Measurements from ENCODE around the gene EGLN1.
A peak's percentile ranks its signal among the peaks of the same experiment; 100 is the strongest.

The EGLN1 gene

DNA sequence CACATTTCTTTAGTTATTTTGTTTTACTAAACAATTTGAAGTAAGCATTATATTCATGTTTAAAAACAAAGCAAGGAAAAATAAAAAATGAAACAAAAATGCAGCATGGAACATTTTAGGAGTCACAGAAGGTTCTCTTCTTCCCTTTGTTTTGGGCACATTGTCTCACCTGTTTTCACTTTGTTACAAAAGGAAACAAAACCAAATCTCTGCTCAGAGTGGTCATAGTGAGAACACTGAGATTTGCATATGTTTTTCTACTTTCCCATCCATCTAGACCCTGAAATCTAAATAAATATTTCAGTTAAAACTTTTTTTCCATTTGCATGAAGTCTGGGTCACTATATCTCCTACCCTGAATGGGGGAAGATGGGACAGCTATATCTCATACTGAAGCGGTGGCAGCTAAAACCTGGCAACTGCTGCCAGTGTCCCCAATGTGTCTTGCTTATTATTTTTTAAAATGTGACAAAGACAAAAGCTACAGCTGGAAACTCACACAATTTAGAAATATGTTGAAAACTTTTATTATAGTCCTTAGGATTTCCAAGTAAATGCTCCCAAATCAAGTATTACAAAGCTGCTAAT is 87.9 kb downstream of the EGLN1 start:
- H3K23ac ChIP-seq (ENCODE audit: low read length): no peak overlapping the region
- peaks cover 8% of the 10 kb centered on the region for H3K4me1 ChIP-seq (ENCODE audit: control insufficient read depth, low read depth, low read length)
- H2BK120ac ChIP-seq (ENCODE audit: low read depth, low read length): no peak overlapping the region
- no peak overlapping the region for H3K4me3 ChIP-seq (ENCODE audit: low read length)
- WGBS (ENCODE audit: extremely low coverage, insufficient coverage, low lambda C conversion rate): no CpG with 5 or more reads among the region's 1 CpG
- no peak overlapping the region for H3K4ac ChIP-seq (ENCODE audit: low read depth, low read length)
- H2AK5ac ChIP-seq (ENCODE audit: low read length): no peak overlapping the region
- no peak overlapping the region for H2BK5ac ChIP-seq (ENCODE audit: low read length)
- H3K27ac ChIP-seq (ENCODE audit: low read depth, low read length): no peak overlapping the region
- no peak overlapping the region for H4K8ac ChIP-seq (ENCODE audit: low read depth, low read length)
- H3K79me1 ChIP-seq (ENCODE audit: low read length): peaks cover 16% of the 10 kb centered on the region
- H3K79me2 ChIP-seq (ENCODE audit: control insufficient read depth, insufficient read depth, low read length): peaks cover 35% of the 10 kb centered on the region
- peak overlapping the region; percentile 23 for H3K4me2 ChIP-seq (ENCODE audit: low read length)
- no peak overlapping the region for H3K18ac ChIP-seq (ENCODE audit: low read length)
- DNase-seq: no peak
- no peak overlapping the region for H2BK15ac ChIP-seq (replicated peaks; ENCODE audit: low read depth)
- no peaks in the 10 kb centered on the region for H3K27me3 ChIP-seq (ENCODE audit: insufficient read depth, low read length, poor library complexity)
- no peak overlapping the region for H3K56ac ChIP-seq (ENCODE audit: low read length)
- H3K9ac ChIP-seq (ENCODE audit: low read length): peak overlapping the region; percentile 2
- H4K5ac ChIP-seq (ENCODE audit: low read length): no peak overlapping the region
- H3K36me3 ChIP-seq (ENCODE audit: control insufficient read depth, insufficient read depth, low read length): no peaks in the 10 kb centered on the region

DNA sequence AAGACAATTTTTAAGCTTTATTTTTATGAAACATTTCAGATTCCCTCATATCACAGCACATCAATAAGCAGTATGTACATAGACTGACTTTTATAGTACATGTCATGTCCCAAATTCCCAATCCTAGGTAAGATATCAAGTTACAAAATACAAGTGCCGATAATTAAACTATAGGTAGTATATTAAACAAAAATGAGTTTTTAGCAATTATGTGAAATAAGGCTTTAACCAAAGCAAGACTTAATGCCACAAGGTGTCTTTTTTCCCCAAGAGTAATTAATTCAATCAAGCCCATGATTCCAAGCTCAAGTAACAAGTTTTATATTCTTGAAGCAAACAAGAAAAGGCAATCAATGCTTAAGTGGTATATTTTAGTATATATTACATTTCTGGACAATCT is 89.3 kb downstream of the EGLN1 start:
- Histone ChIP-seq H3K4me2 (ENCODE audit: low read length) (no peak overlapping the region), H2BK120ac (ENCODE audit: low read depth, low read length) (no peak overlapping the region), H3K9ac (ENCODE audit: low read length) (no peak overlapping the region), H3K36me3 (ENCODE audit: control insufficient read depth, insufficient read depth, low read length) (no peaks in the 10 kb centered on the region), H2BK15ac (replicated peaks; ENCODE audit: low read depth) (no peak overlapping the region), H3K56ac (ENCODE audit: low read length) (no peak overlapping the region), H3K18ac (ENCODE audit: low read length) (no peak overlapping the region), H4K5ac (ENCODE audit: low read length) (no peak overlapping the region), H3K79me2 (ENCODE audit: control insufficient read depth, insufficient read depth, low read length) (peaks cover 26% of the 10 kb centered on the region), H3K27me3 (ENCODE audit: insufficient read depth, low read length, poor library complexity) (no peaks in the 10 kb centered on the region), H3K4me3 (ENCODE audit: low read length) (no peak overlapping the region), H3K4ac (ENCODE audit: low read depth, low read length) (no peak overlapping the region), H2BK5ac (ENCODE audit: low read length) (no peak overlapping the region), H2AK5ac (ENCODE audit: low read length) (no peak overlapping the region), H3K79me1 (ENCODE audit: low read length) (peaks cover 16% of the 10 kb centered on the region), H3K27ac (ENCODE audit: low read depth, low read length) (no peak overlapping the region), H3K4me1 (ENCODE audit: control insufficient read depth, low read depth, low read length) (peaks cover 8% of the 10 kb centered on the region), H4K8ac (ENCODE audit: low read depth, low read length) (no peak overlapping the region), H3K23ac (ENCODE audit: low read length) (no peak overlapping the region)
- no peak for DNase-seq
- no CpG with 5 or more reads among the region's 1 CpG for WGBS (ENCODE audit: extremely low coverage, insufficient coverage, low lambda C conversion rate)

DNA sequence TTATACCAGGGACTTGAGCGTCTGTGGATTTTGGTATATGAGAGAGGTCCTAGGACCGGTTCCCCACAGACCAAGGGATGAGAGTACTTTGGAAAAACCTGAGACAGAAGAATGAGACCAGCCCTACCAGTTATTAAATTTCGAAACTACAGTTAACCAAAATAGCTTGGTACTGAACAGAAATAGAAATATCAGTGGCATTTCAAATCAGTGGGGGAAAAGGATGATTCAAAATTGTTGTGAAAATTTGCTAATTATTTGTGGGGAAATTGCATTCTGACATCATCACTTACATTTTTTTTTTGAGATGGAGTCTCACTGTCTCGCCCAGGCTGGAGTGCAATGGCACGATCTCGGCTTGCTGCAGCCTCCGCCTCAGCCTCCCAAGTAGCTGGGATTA is 92.6 kb downstream of the EGLN1 start:
- Histone ChIP-seq H3K4me1 (ENCODE audit: control insufficient read depth, low read depth, low read length) (no peaks in the 10 kb centered on the region), H3K27me3 (ENCODE audit: insufficient read depth, low read length, poor library complexity) (no peaks in the 10 kb centered on the region), H3K4me2 (ENCODE audit: low read length) (no peak overlapping the region), H3K18ac (ENCODE audit: low read length) (no peak overlapping the region), H3K79me2 (ENCODE audit: control insufficient read depth, insufficient read depth, low read length) (peaks cover 4% of the 10 kb centered on the region), H3K36me3 (ENCODE audit: control insufficient read depth, insufficient read depth, low read length) (no peaks in the 10 kb centered on the region), H3K56ac (ENCODE audit: low read length) (no peak overlapping the region), H2BK120ac (ENCODE audit: low read depth, low read length) (no peak overlapping the region), H3K27ac (ENCODE audit: low read depth, low read length) (no peak overlapping the region), H3K9ac (ENCODE audit: low read length) (no peak overlapping the region), H3K23ac (ENCODE audit: low read length) (no peak overlapping the region), H4K5ac (ENCODE audit: low read length) (no peak overlapping the region), H4K8ac (ENCODE audit: low read depth, low read length) (no peak overlapping the region), H3K4me3 (ENCODE audit: low read length) (no peak overlapping the region), H3K79me1 (ENCODE audit: low read length) (peaks cover 2% of the 10 kb centered on the region), H3K4ac (ENCODE audit: low read depth, low read length) (no peak overlapping the region), H2AK5ac (ENCODE audit: low read length) (no peak overlapping the region), H2BK15ac (replicated peaks; ENCODE audit: low read depth) (no peak overlapping the region), H2BK5ac (ENCODE audit: low read length) (no peak overlapping the region)
- no CpG with 5 or more reads among the region's 7 CpGs for WGBS (ENCODE audit: extremely low coverage, insufficient coverage, low lambda C conversion rate)
- no peak for DNase-seq

DNA sequence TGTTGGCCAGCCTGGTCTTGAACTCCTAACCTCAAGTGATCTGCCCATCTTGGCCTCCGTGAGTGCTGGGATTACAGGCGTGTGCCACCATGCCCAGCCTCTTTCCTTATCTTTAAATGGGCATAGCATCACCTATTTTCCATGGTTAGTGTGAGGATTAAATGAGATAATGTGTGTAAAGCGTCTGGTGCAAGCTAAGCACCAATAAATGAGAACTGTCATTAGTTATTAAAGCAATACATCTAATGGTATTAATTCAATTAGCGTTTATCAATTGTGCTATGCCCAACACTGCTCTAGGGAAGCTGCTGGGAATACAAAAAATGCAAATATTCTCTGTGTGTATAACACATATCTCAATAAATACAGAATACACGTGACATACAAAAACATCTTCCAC is 94.5 kb downstream of the EGLN1 start:
- no CpG with 5 or more reads among the region's 5 CpGs for WGBS (ENCODE audit: extremely low coverage, insufficient coverage, low lambda C conversion rate)
- Histone ChIP-seq H3K79me2 (ENCODE audit: control insufficient read depth, insufficient read depth, low read length) (no peaks in the 10 kb centered on the region), H3K4me2 (ENCODE audit: low read length) (no peak overlapping the region), H3K4me3 (ENCODE audit: low read length) (no peak overlapping the region), H3K79me1 (ENCODE audit: low read length) (peaks cover 2% of the 10 kb centered on the region), H2AK5ac (ENCODE audit: low read length) (no peak overlapping the region), H3K4ac (ENCODE audit: low read depth, low read length) (no peak overlapping the region), H3K18ac (ENCODE audit: low read length) (no peak overlapping the region), H2BK120ac (ENCODE audit: low read depth, low read length) (no peak overlapping the region), H3K27me3 (ENCODE audit: insufficient read depth, low read length, poor library complexity) (no peaks in the 10 kb centered on the region), H2BK15ac (replicated peaks; ENCODE audit: low read depth) (no peak overlapping the region), H2BK5ac (ENCODE audit: low read length) (no peak overlapping the region), H4K8ac (ENCODE audit: low read depth, low read length) (no peak overlapping the region), H3K4me1 (ENCODE audit: control insufficient read depth, low read depth, low read length) (no peaks in the 10 kb centered on the region), H3K36me3 (ENCODE audit: control insufficient read depth, insufficient read depth, low read length) (no peaks in the 10 kb centered on the region), H4K5ac (ENCODE audit: low read length) (no peak overlapping the region), H3K56ac (ENCODE audit: low read length) (no peak overlapping the region), H3K27ac (ENCODE audit: low read depth, low read length) (no peak overlapping the region), H3K23ac (ENCODE audit: low read length) (no peak overlapping the region), H3K9ac (ENCODE audit: low read length) (no peak overlapping the region)
- DNase-seq: no peak

DNA sequence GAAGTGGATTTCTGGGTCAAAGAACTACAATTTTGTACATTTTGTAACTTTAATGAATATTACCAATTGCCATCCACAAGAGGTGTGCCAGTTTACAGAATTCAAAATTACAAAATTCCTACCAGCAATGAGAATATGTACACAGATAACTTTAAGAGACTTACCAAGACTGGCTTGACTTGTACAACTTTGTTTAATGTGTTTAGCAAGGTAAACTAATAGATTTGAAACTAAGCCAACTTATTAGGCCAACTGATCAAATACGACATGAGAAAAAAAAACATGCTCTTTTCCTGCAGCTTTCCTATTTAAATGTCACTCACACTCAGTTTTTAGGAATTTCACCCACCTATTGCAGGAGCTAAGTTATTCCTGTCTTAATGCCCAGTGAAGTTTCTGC is 95.8 kb downstream of the EGLN1 start:
- Histone ChIP-seq H3K9ac (ENCODE audit: low read length) (no peak overlapping the region), H3K79me1 (ENCODE audit: low read length) (no peaks in the 10 kb centered on the region), H4K5ac (ENCODE audit: low read length) (no peak overlapping the region), H3K4me1 (ENCODE audit: control insufficient read depth, low read depth, low read length) (no peaks in the 10 kb centered on the region), H3K18ac (ENCODE audit: low read length) (no peak overlapping the region), H3K56ac (ENCODE audit: low read length) (no peak overlapping the region), H4K8ac (ENCODE audit: low read depth, low read length) (no peak overlapping the region), H2BK120ac (ENCODE audit: low read depth, low read length) (no peak overlapping the region), H3K4me3 (ENCODE audit: low read length) (no peak overlapping the region), H3K79me2 (ENCODE audit: control insufficient read depth, insufficient read depth, low read length) (no peaks in the 10 kb centered on the region), H3K4ac (ENCODE audit: low read depth, low read length) (no peak overlapping the region), H3K4me2 (ENCODE audit: low read length) (no peak overlapping the region), H3K27me3 (ENCODE audit: insufficient read depth, low read length, poor library complexity) (no peaks in the 10 kb centered on the region), H2BK5ac (ENCODE audit: low read length) (no peak overlapping the region), H3K36me3 (ENCODE audit: control insufficient read depth, insufficient read depth, low read length) (no peaks in the 10 kb centered on the region), H2BK15ac (replicated peaks; ENCODE audit: low read depth) (no peak overlapping the region), H3K27ac (ENCODE audit: low read depth, low read length) (no peak overlapping the region), H2AK5ac (ENCODE audit: low read length) (no peak overlapping the region), H3K23ac (ENCODE audit: low read length) (no peak overlapping the region)
- WGBS (ENCODE audit: extremely low coverage, insufficient coverage, low lambda C conversion rate): no CpG with 5 or more reads among the region's 1 CpG
- no peak for DNase-seq

- H2AK5ac ChIP-seq (ENCODE audit: low read length): no peak overlapping the region
- no peak overlapping the region for H3K18ac ChIP-seq (ENCODE audit: low read length)
- H3K4me1 ChIP-seq (ENCODE audit: control insufficient read depth, low read depth, low read length): no peaks in the 10 kb centered on the region
- H3K79me1 ChIP-seq (ENCODE audit: low read length): no peaks in the 10 kb centered on the region
- H4K8ac ChIP-seq (ENCODE audit: low read depth, low read length): no peak overlapping the region
- no CpG with 5 or more reads among the region's 5 CpGs for WGBS (ENCODE audit: extremely low coverage, insufficient coverage, low lambda C conversion rate)
- H2BK5ac ChIP-seq (ENCODE audit: low read length): no peak overlapping the region
- no peak overlapping the region for H2BK15ac ChIP-seq (replicated peaks; ENCODE audit: low read depth)
- H3K9ac ChIP-seq (ENCODE audit: low read length): no peak overlapping the region
- H3K23ac ChIP-seq (ENCODE audit: low read length): no peak overlapping the region
- H2BK120ac ChIP-seq (ENCODE audit: low read depth, low read length): no peak overlapping the region
- H3K4ac ChIP-seq (ENCODE audit: low read depth, low read length): no peak overlapping the region
- no peaks in the 10 kb centered on the region for H3K79me2 ChIP-seq (ENCODE audit: control insufficient read depth, insufficient read depth, low read length)
- no peak for DNase-seq
- H3K56ac ChIP-seq (ENCODE audit: low read length): no peak overlapping the region
- no peaks in the 10 kb centered on the region for H3K27me3 ChIP-seq (ENCODE audit: insufficient read depth, low read length, poor library complexity)
- no peak overlapping the region for H3K4me2 ChIP-seq (ENCODE audit: low read length)
- no peak overlapping the region for H3K27ac ChIP-seq (ENCODE audit: low read depth, low read length)
- no peaks in the 10 kb centered on the region for H3K36me3 ChIP-seq (ENCODE audit: control insufficient read depth, insufficient read depth, low read length)
- no peak overlapping the region for H4K5ac ChIP-seq (ENCODE audit: low read length)
- H3K4me3 ChIP-seq (ENCODE audit: low read length): no peak overlapping the region
Observed at GRCh38 chr1:231324660-231325059, 97.4 kb downstream of the EGLN1 start.

All from mesendoderm (in vitro differentiated cells).